HG02763 (cell line): ENCODE measurements around the gene MED13L.

Source experiments
- ATAC-seq: cut with Tn5 transposase; IDR thresholded peaks from one replicate; pipeline ENCODE4 v1.9.1; 2021; ENCODE audit warnings: mild to moderate bottlenecking, moderate library complexity; ENCODE audit not compliant: unreplicated experiment

The MED13L gene

DNA sequence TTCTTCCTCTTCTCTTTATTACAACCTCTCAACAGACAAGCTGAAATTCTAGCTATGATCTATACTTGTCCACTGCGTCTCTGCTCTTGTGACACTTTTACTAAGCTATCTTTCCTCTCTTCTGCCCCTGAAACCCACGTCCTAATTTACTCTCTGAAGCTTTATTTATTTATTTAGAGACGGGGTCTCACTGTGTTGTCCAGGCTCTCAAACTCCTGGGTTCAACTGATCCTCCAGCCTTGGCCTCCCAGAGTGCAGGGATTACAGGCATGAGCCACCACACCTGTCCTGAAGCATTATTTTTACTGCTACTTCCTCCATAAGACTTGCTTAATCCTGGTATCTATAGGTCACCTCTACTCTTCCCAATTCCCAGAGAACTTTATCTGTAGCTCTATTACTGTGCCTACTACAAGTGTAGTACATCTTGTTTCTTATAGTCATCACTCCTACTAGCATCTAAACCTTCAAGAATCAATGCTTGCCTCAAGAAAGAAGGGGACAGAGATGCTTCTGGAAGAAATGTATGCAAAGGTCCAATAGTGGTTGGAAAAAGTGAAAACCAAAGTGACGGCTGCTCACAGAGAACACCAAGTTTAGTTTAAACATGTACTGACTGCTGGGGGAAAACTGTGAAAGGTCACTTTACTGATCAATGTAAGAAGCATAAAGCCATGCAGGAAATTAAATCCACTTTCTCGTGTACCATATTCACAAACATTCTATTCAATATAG lies 61.3 kb downstream of the MED13L start:
- ATAC-seq: no peak

DNA sequence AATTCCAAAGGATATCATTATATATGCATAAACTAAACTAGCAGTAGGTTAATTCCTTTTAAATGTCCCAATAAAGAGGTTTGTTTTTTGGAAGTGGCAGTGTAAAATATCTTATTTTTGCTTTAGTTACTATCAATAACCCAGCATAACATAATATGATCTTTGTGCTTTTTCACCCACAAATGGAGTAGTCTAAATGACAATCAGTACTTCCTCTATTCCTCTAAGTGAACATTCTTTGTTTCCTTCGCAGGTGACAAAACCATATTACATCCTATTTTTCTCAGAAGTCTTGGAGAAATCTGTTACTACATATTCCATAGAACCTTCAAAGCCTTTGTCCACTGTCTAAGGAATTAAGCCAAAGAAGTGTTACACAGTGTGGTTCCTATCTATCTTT lies 62.5 kb downstream of the MED13L start:
- no peak for ATAC-seq

DNA sequence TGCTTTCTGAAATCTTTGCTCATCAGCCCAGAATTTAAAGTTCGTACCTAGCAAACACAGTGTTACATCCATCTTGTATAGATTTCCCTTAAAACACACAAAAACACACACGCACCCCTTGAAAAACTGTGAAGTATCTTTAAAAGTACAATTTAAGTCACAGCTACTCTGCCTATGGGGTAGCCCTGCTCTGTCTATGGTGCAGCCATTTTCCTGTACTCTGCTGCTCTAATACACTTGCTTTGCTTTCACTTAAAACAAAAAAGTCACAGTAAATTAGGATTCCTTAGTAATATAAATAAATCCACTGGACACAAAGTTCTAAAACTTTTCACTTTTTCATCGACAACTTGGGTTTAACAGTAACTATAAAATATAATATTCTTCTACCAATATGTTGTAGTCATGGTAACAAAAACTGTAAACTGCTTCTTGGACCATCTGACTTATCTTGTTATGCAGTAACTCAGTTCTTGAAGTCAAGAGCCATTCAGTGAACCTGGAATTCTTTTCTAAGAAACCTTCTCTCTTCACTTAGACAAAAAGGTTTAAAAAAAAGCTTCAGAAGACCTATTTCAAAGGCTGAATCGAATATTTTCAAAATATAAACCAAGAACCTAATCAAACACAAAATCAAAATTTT lies 63.5 kb downstream of the MED13L start:
- ATAC-seq: no peak

GRCh38 chr12:116213014-116213413 lies 64.5 kb downstream of the MED13L start:
- ATAC-seq: no peak

DNA sequence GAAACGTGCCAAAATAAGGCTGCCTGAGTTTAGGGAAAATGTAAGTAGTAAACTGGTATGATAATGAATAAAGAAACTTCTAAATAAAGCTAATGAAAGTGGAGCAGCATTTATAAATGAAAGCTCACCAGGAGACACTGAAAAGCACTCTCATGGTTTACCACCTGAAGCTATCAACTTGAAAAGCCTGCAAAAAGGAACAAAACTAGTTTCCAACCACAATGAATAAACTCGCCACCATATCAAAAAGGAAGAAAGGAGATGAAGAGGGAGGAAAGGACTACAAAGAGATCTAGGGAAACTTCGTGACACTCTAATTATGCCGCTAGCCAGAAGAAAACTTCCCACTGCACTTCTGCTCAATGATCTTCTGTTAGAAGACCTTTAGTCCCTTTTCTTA lies 66.7 kb downstream of the MED13L start:
- no peak for ATAC-seq

DNA sequence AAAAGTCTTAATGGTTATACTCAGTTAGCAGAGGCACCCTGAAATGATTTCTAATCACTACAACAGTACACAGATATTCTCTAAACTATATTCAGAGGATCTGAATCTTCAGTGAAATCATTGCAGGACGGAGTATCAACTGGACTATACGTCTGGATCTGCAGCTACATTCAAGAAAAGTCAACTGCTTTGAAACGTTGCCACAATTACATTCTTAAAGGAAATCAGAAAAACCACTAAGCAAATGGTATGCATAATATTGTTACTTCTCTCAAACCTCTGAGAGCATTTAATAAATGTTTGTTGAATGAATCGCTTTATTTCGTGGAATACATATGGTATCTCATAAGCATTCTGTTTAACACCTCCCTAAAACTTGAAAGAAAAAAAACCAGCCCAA lies 67.4 kb downstream of the MED13L start:
- no peak for ATAC-seq

- no peak for ATAC-seq
Observed at GRCh38 chr12:116209503-116209902, 68.0 kb downstream of the MED13L start.

DNA sequence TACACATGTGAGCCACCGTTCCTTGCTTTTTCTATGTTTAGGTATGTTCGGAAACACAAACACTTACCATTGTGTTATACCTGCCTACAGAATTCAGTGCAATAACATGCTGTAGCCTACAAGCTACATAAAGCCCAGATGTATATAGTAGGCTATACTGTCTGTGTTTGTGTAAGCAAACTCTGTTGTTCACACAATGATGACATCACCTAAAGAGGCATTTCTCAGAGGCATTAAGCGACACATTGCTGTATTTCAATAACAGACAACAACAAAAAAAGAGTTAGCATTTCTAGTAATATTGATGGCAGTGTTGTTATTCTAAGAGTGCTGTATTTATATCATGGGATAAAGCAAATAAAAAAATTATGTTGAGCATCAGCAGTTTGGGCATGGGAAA lies 70.2 kb downstream of the MED13L start:
- no peak for ATAC-seq

DNA sequence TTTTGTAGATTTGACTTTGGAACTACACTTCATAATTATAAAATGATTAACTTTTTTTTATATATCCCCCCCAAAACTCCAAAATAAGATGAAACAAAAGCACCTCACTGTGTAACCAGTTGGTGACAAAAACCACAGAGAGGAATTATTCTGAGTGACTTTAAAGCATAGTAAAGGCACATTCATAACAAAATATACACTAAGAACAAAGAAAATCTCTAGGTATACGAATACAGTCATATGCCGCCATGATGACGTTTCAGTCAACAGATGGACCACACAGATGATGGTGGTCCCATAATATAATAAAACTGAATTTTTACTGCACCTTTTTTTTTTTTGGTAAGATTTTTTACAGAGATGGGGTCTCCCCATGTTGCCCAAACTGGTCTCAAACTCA lies 70.7 kb downstream of the MED13L start:
- ATAC-seq: no peak

- ATAC-seq: no peak
Observed at GRCh38 chr12:116204785-116205184, 72.7 kb downstream of the MED13L start.

DNA sequence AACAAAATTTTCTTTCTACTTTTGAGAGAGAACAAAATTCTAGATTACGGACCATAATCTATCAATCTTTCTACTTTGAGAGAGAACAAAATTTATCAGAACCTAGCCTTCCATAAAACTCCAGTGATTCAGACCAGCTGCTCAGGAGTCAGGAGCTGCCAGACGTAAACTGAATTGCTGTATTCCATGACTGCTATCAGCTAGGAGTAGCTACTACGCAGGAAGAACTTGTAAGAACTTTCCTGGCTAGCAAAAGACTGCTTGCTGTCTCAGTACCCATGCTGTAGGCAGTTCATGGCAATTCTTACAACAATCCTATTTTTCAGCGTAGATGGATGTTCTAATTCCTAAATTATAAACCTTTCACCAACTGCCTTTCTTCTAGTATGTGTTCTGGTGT lies 73.3 kb downstream of the MED13L start:
- ATAC-seq: no peak

- no peak for ATAC-seq
Observed at GRCh38 chr12:116202940-116203339, 74.6 kb downstream of the MED13L start.

GRCh38 chr12:116202433-116202832 lies 75.1 kb downstream of the MED13L start:
- no peak for ATAC-seq

GRCh38 chr12:116201908-116202307 lies 75.6 kb downstream of the MED13L start:
- ATAC-seq: no peak

GRCh38 chr12:116201359-116201758 lies 76.1 kb downstream of the MED13L start:
- no peak for ATAC-seq

GRCh38 chr12:116200812-116201211 lies 76.7 kb downstream of the MED13L start:
- no peak for ATAC-seq

DNA sequence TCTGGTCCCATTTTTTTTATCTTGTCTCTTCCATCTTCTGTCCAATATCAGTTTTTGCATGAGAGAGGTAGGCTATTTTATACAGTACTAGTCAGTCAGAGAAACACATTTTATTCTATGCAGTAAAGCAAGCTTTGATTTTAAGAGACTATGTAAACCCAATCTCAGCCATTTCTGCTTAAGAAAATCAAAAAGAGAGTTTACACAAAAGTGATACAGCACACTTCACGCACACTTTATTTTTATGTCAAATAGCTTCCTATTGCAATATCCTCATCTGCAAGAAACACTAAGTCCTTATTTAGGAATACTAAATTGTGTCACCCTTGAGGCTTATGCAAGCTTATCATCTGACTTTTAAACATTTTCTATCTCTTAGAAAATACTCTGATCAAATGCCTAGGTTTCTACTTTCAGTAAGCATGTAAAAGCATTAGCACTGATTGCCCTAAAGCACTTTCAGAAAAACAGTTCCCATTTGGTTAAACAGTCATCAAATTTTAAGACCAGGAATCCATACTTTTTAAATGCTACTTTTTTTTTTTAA lies 78.3 kb downstream of the MED13L start:
- no peak for ATAC-seq

GRCh38 chr12:116196752-116197718 lies 80.5 kb downstream of the MED13L start:
- ATAC-seq: no peak

- ATAC-seq: no peak
Observed at GRCh38 chr12:116196226-116196625, 81.3 kb downstream of the MED13L start.

DNA sequence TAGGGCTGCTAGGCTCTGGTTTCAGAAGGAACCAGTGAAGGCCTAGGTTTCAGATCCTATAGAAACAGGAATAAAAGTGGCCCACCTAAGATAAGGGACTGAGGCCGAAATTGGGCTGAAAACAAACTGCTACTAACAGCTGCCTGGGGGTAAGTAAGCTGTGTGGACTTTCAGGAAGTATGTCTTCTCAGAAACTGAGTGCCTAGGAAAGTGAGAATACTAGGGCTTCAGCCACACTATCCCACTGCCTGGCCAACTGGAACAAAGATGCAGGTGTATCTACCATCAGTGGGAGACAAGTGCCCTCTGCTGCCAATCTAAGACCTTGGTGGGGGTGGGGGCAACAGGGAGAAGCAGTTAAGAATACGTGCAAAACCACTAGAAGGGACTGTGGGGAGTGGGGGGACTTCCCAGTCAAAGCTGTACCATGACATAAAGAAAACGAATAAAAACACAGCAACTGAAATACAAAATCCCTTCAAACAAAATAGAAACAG lies 82.5 kb downstream of the MED13L start:
- peak; percentile 80 for ATAC-seq

- ATAC-seq: no peak
Observed at GRCh38 chr12:116189692-116190091, 87.8 kb downstream of the MED13L start.
